ENCODE results near the gene GXYLT2. TPM values are rescaled to one million over a fixed set of nuclear protein-coding genes. Genes with fewer than 3 reads are reported as not detected.

The GXYLT2 gene
- total RNA-seq, 1 donor from 2014 or later = 16.2 TPM

DNA sequence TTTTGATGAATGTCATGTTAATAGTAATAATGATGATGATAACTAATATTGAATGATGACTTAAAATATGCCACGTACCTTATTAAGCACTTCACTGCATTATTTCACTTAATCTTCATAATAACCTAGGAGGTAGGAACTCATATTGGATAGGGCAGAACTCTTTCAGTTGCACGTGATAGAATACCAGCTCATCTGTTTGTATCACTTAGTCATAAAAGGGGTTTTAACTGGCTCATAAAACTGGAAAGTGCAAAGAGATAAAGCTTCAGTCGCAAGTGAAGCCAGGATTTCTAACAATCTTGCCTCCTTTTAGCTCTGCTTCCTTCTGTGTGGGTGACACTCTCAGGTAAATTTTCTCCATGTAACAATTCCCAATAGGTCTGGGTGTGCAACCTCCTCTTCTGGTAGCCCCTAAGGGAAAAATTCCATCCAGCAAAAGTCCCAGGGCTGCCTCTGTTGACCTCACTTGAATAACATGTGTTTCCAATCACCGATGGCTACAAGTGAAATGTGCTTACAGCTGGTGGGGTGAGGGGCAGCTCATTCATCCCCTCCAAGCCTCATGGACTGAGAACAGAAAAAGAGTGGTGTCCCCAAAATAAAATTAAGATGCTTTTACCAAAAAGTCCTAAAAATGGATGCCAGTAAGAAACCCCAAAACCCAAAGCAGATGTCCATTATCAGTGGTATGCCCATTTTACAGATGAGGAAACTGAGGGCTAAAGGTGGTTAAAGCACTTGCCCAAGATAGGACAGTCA, 9.3 kb downstream of the GXYLT2 start:
- H3K27me3 ChIP-seq (ENCODE audit: low read depth) = no peaks in the 10 kb centered on the region
- DNase-seq = no peak
- H3K4me3 ChIP-seq = no peak overlapping the region
- no peaks in the 10 kb centered on the region for H3K9me3 ChIP-seq (replicated peaks)
- intact Hi-C loops (cut with micrococcal nuclease) = no loop called here
- H3K4me1 ChIP-seq = peaks cover 18% of the 10 kb centered on the region
- H3K27ac ChIP-seq (replicated peaks) = no peak overlapping the region
- no peaks in the 10 kb centered on the region for H3K36me3 ChIP-seq
- TF ChIP-seq, protein P1, sequence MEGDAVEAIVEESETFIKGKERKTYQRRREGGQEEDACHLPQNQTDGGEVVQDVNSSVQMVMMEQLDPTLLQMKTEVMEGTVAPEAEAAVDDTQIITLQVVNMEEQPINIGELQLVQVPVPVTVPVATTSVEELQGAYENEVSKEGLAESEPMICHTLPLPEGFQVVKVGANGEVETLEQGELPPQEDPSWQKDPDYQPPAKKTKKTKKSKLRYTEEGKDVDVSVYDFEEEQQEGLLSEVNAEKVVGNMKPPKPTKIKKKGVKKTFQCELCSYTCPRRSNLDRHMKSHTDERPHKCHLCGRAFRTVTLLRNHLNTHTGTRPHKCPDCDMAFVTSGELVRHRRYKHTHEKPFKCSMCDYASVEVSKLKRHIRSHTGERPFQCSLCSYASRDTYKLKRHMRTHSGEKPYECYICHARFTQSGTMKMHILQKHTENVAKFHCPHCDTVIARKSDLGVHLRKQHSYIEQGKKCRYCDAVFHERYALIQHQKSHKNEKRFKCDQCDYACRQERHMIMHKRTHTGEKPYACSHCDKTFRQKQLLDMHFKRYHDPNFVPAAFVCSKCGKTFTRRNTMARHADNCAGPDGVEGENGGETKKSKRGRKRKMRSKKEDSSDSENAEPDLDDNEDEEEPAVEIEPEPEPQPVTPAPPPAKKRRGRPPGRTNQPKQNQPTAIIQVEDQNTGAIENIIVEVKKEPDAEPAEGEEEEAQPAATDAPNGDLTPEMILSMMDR (IDR thresholded peaks at IDR 0.05; ENCODE audit: borderline replicate concordance) = no peak

- intact Hi-C loops (cut with micrococcal nuclease) = no loop called here
- no peaks in the 10 kb centered on the region for H3K36me3 ChIP-seq
- no peak for DNase-seq
- no peaks in the 10 kb centered on the region for H3K27me3 ChIP-seq (ENCODE audit: low read depth)
- H3K27ac ChIP-seq (replicated peaks) = no peak overlapping the region
- TF ChIP-seq, protein P1 (IDR thresholded peaks at IDR 0.05; ENCODE audit: borderline replicate concordance) = no peak
- H3K9me3 ChIP-seq (replicated peaks) = no peaks in the 10 kb centered on the region
- H3K4me3 ChIP-seq = no peak overlapping the region
- H3K4me1 ChIP-seq = peaks cover 18% of the 10 kb centered on the region
These were observed 9.8 kb downstream of the GXYLT2 start for GRCh38 chr3:72897758-72898007.

GRCh38 chr3:72899349-72899765, 11.5 kb downstream of the GXYLT2 start:
- intact Hi-C loops (cut with micrococcal nuclease) = no loop called here
- no peak overlapping the region for H3K4me3 ChIP-seq
- no peaks in the 10 kb centered on the region for H3K27me3 ChIP-seq (ENCODE audit: low read depth)
- H3K36me3 ChIP-seq = no peaks in the 10 kb centered on the region
- TF ChIP-seq, protein P1 (IDR thresholded peaks at IDR 0.05; ENCODE audit: borderline replicate concordance) = no peak
- peaks cover 28% of the 10 kb centered on the region for H3K4me1 ChIP-seq
- no peak overlapping the region for H3K27ac ChIP-seq (replicated peaks)
- DNase-seq = no peak
- no peaks in the 10 kb centered on the region for H3K9me3 ChIP-seq (replicated peaks)

- Histone ChIP-seq H3K27ac (replicated peaks) (no peak overlapping the region), H3K4me3 (no peak overlapping the region), H3K27me3 (ENCODE audit: low read depth) (no peaks in the 10 kb centered on the region), H3K36me3 (no peaks in the 10 kb centered on the region), H3K9me3 (replicated peaks) (no peaks in the 10 kb centered on the region), H3K4me1 (peaks cover 30% of the 10 kb centered on the region)
- DNase-seq = no peak
- TF ChIP-seq, protein P1 (IDR thresholded peaks at IDR 0.05; ENCODE audit: borderline replicate concordance) = no peak
- intact Hi-C loops (cut with micrococcal nuclease) = no loop called here
These were observed 12.2 kb downstream of the GXYLT2 start for GRCh38 chr3:72900048-72900447.

GRCh38 chr3:72901840-72902239, 14.0 kb downstream of the GXYLT2 start:
- Histone ChIP-seq H3K9me3 (replicated peaks) (no peaks in the 10 kb centered on the region), H3K4me1 (peaks cover 31% of the 10 kb centered on the region), H3K27ac (replicated peaks) (no peak overlapping the region), H3K27me3 (ENCODE audit: low read depth) (no peaks in the 10 kb centered on the region), H3K4me3 (no peak overlapping the region), H3K36me3 (no peaks in the 10 kb centered on the region)
- DNase-seq = no peak
- TF ChIP-seq, protein P1 (IDR thresholded peaks at IDR 0.05; ENCODE audit: borderline replicate concordance) = no peak
- intact Hi-C loops (cut with micrococcal nuclease) = no loop called here
